Panc1 (cell line): ENCODE measurements around the gene SMARCE1. TPM values are rescaled to one million over a fixed set of nuclear protein-coding genes. Genes with fewer than 3 reads are reported as not detected.

ENCODE experiments used
- ATAC-seq: fragments of 200-7000 bp; cut with Tn5 transposase; 2 replicates; pipeline ENCODE4 v1.9.1; 2020; ENCODE audit warnings: mild to moderate bottlenecking, moderate library complexity
- BruUV-seq: library from RNA; stranded (reverse); fragments of 400-500 nt; replicated peaks from 2 replicates; lab custom pipeline; 2021; lab: Mats Ljungman, UMichigan
- CTCF ChIA-PET: fragments of 300-600 bp; sonication (Branson Sonifier 250); formaldehyde crosslinking; loops from one replicate; lab custom pipeline; 2022; ENCODE audit warnings: antibody characterized with exemption; lab: Charles Lee
- POLR2A ChIA-PET: fragments of 300-600 bp; sonication (Branson Sonifier 250); formaldehyde crosslinking; loops from one replicate; lab custom pipeline; 2022; ENCODE audit warnings: antibody characterized with exemption; lab: Charles Lee
- DNase-seq: peaks from one replicate; pipeline ENCODE4 v3.0.0-alpha.2; 2010; ENCODE audit warnings: low read depth, low spot score
- H3K27ac ChIP-seq: 2 replicates; pipeline ENCODE4 v1.5.1; 2011; ENCODE audit warnings: mild to moderate bottlenecking, low read length, inconsistent platforms
- H3K27me3 ChIP-seq: fragments of 200-500 bp; sonication (Bioruptor generic); 2 replicates; pipeline ENCODE4 v1.6.0; 2014; ENCODE audit warnings: low read length, inconsistent platforms; ENCODE audit not compliant: control insufficient read depth, insufficient read depth
- H3K36me3 ChIP-seq: fragments of 200-500 bp; sonication (Bioruptor generic); 2 replicates; pipeline ENCODE4 v1.5.1; 2014; ENCODE audit warnings: inconsistent platforms, mild to moderate bottlenecking, low read length, moderate library complexity; ENCODE audit not compliant: control insufficient read depth, insufficient read depth
- H3K4me1 ChIP-seq: 2 replicates; pipeline ENCODE4 v1.5.1; 2011; ENCODE audit warnings: inconsistent platforms, mild to moderate bottlenecking, low read length, moderate library complexity; ENCODE audit not compliant: control insufficient read depth, insufficient read depth
- H3K4me3 ChIP-seq, 2 experiments: 2 replicates each; pipeline ENCODE4 v1.5.1; 2011 to 2012; ENCODE audit warnings: low read depth in 2 of 2, low read length in 2 of 2, mild to moderate bottlenecking in 2 of 2, inconsistent platforms in 1 of 2, moderate library complexity in 1 of 2
- H3K9me3 ChIP-seq: fragments of 200-500 bp; sonication (Bioruptor generic); 2 replicates; pipeline ENCODE4 v1.5.1; 2014; ENCODE audit warnings: low read depth, mild to moderate bottlenecking, inconsistent platforms, low read length, moderate library complexity; ENCODE audit not compliant: control insufficient read depth, insufficient read depth
- POLR2AphosphoS5 ChIP-seq: IDR thresholded peaks from 2 replicates; pipeline ENCODE4 v1.6.1; 2012; ENCODE audit warnings: mild to moderate bottlenecking, low read depth, low read length, moderate library complexity
- SIN3A ChIP-seq: IDR thresholded peaks from 2 replicates; pipeline ENCODE4 v1.6.1; 2012; ENCODE audit warnings: low read depth, mild to moderate bottlenecking, low read length, moderate library complexity, borderline replicate concordance; ENCODE audit not compliant: insufficient read depth
- TCF7L2 ChIP-seq: IDR thresholded peaks from 2 replicates; pipeline ENCODE4 v1.6.1; 2011; ENCODE audit warnings: mild to moderate bottlenecking, low read depth, low read length, inconsistent platforms
- in situ Hi-C: cut with HindIII; loops from 2 replicates; pipeline ENCODE4 v1.10.0; 2016; ENCODE audit warnings: low sequenced_read_pairs, low pct_unique_long_range_greater_than_20kb
- intact Hi-C: fragments of 100-400 bp; cut with micrococcal nuclease; formaldehyde crosslinking; loops from one replicate; pipeline ENCODE4 v1.10.0; 2022; ENCODE audit not compliant: unreplicated experiment
- total RNA-seq: library from RNA; stranded (reverse); gene quantifications from one replicate; pipeline ENCODE4 v1.2.1, GENCODE V29; 2021; ENCODE audit not compliant: unreplicated experiment
- TF ChIP-seq, protein P1 (sequence below), 2 experiments: IDR thresholded peaks; 2 replicates each; pipeline ENCODE4 v1.6.1; 2011 to 2012; ENCODE audit warnings: low read depth in 2 of 2, control low read depth in 1 of 2, low read length in 1 of 2, mild to moderate bottlenecking in 1 of 2, moderate library complexity in 1 of 2; ENCODE audit not compliant: insufficient read depth in 1 of 2
- TF ChIP-seq, protein P2 (sequence below): fragments of 450-650 bp; IDR thresholded peaks from 2 replicates; pipeline ENCODE4 v1.5.1; 2017; ENCODE audit warnings: mild to moderate bottlenecking

Gene SMARCE1
- total RNA-seq, 1 experiment from 2014 or later, result 129 TPM

- ATAC-seq, result no peak
- no peak overlapping the region for H3K4me3 ChIP-seq
- no peak overlapping the region for H3K27ac ChIP-seq
- ChIA-PET CTCF (no interaction called here), POLR2A (no interaction called here)
- DNase-seq, result no peak
- no peaks in the 10 kb centered on the region for H3K4me1 ChIP-seq
- no TSS peak for BruUV-seq
- intact Hi-C loops, result no loop called here
- in situ Hi-C loops, result no loop called here
- H3K36me3 ChIP-seq, result no peaks in the 10 kb centered on the region
- TF ChIP-seq TCF7L2 (no peak), POLR2AphosphoS5 (no peak), SIN3A (no peak)
- TF ChIP-seq, protein P1, sequence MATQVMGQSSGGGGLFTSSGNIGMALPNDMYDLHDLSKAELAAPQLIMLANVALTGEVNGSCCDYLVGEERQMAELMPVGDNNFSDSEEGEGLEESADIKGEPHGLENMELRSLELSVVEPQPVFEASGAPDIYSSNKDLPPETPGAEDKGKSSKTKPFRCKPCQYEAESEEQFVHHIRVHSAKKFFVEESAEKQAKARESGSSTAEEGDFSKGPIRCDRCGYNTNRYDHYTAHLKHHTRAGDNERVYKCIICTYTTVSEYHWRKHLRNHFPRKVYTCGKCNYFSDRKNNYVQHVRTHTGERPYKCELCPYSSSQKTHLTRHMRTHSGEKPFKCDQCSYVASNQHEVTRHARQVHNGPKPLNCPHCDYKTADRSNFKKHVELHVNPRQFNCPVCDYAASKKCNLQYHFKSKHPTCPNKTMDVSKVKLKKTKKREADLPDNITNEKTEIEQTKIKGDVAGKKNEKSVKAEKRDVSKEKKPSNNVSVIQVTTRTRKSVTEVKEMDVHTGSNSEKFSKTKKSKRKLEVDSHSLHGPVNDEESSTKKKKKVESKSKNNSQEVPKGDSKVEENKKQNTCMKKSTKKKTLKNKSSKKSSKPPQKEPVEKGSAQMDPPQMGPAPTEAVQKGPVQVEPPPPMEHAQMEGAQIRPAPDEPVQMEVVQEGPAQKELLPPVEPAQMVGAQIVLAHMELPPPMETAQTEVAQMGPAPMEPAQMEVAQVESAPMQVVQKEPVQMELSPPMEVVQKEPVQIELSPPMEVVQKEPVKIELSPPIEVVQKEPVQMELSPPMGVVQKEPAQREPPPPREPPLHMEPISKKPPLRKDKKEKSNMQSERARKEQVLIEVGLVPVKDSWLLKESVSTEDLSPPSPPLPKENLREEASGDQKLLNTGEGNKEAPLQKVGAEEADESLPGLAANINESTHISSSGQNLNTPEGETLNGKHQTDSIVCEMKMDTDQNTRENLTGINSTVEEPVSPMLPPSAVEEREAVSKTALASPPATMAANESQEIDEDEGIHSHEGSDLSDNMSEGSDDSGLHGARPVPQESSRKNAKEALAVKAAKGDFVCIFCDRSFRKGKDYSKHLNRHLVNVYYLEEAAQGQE (IDR thresholded peaks at IDR 0.05; ENCODE audit: insufficient read depth in 1 of 2, low read depth in 2 of 2, low read length in 1 of 2), result no peak
- TF ChIP-seq, protein P2, sequence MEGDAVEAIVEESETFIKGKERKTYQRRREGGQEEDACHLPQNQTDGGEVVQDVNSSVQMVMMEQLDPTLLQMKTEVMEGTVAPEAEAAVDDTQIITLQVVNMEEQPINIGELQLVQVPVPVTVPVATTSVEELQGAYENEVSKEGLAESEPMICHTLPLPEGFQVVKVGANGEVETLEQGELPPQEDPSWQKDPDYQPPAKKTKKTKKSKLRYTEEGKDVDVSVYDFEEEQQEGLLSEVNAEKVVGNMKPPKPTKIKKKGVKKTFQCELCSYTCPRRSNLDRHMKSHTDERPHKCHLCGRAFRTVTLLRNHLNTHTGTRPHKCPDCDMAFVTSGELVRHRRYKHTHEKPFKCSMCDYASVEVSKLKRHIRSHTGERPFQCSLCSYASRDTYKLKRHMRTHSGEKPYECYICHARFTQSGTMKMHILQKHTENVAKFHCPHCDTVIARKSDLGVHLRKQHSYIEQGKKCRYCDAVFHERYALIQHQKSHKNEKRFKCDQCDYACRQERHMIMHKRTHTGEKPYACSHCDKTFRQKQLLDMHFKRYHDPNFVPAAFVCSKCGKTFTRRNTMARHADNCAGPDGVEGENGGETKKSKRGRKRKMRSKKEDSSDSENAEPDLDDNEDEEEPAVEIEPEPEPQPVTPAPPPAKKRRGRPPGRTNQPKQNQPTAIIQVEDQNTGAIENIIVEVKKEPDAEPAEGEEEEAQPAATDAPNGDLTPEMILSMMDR, result no peak
- H3K27me3 ChIP-seq, result peaks cover 34% of the 10 kb centered on the region
- no peaks in the 10 kb centered on the region for H3K9me3 ChIP-seq
Observed at GRCh38 chr17:40675905-40676304, 28.3 kb upstream of the SMARCE1 start.

GRCh38 chr17:40672654-40673053 lies 25.0 kb upstream of the SMARCE1 start:
- Histone ChIP-seq H3K4me1 (no peaks in the 10 kb centered on the region), H3K36me3 (no peaks in the 10 kb centered on the region), H3K27ac (no peak overlapping the region), H3K27me3 (peaks cover 22% of the 10 kb centered on the region), H3K9me3 (no peaks in the 10 kb centered on the region), H3K4me3 (no peak overlapping the region)
- in situ Hi-C loops (no loop called here), intact Hi-C loops (no loop called here)
- TF ChIP-seq, protein P2, result no peak
- TF ChIP-seq TCF7L2 (no peak), POLR2AphosphoS5 (no peak), SIN3A (no peak)
- TF ChIP-seq, protein P1 (IDR thresholded peaks at IDR 0.05; ENCODE audit: insufficient read depth in 1 of 2, low read depth in 2 of 2, low read length in 1 of 2), result no peak
- BruUV-seq, result no TSS peak
- POLR2A ChIA-PET, result no interaction called here
- DNase-seq, result no peak
- ATAC-seq, result no peak
- CTCF ChIA-PET, result no interaction called here
